Lower lobe of right lung (tissue), 2 donors: Measurements from ENCODE around the gene TSPAN5. TPM values are rescaled to one million over a fixed set of nuclear protein-coding genes. Genes with fewer than 3 reads are reported as not detected.

Experiments
- ATAC-seq, 2 donors: fragments of 200-7000 bp; cut with Tn5 transposase; one replicate each; pipeline ENCODE4 v1.9.1; 2020 to 2022; ENCODE audit warnings: mild to moderate bottlenecking in 2 of 2, moderate library complexity in 2 of 2
- DNase-seq: peaks from one replicate; pipeline ENCODE4 v3.0.0-alpha.2; 2020
- H3K27ac ChIP-seq: fragments of 200-600 bp; one replicate; pipeline ENCODE4 v1.8.0; 2022
- H3K27me3 ChIP-seq: fragments of 200-600 bp; one replicate; pipeline ENCODE4 v1.8.0; 2022; ENCODE audit warnings: low read depth
- H3K36me3 ChIP-seq: fragments of 200-600 bp; one replicate; pipeline ENCODE4 v1.8.0; 2022; ENCODE audit warnings: mild to moderate bottlenecking
- H3K4me1 ChIP-seq: fragments of 200-600 bp; one replicate; pipeline ENCODE4 v1.8.0; 2022
- H3K4me3 ChIP-seq: fragments of 200-600 bp; one replicate; pipeline ENCODE4 v1.8.0; 2022; ENCODE audit warnings: mild to moderate bottlenecking
- H3K9me3 ChIP-seq: fragments of 200-600 bp; one replicate; pipeline ENCODE4 v1.8.0; 2022
- intact Hi-C: fragments of 100-400 bp; cut with DNase I; formaldehyde crosslinking; loops from one replicate; pipeline ENCODE4 v1.11.0; 2022
- total RNA-seq: library from RNA; stranded (reverse); fragmentation: NEBNext Ultra II Directional; extraction: Animal tissue kit (Norgen Biotek cat#: 25700); gene quantifications from one replicate; pipeline ENCODE4 v1.2.1, GENCODE V29; 2021
- TF ChIP-seq, protein P1 (sequence below): fragments of 200-600 bp; IDR thresholded peaks from one replicate; pipeline ENCODE4 v1.8.0; 2022; ENCODE audit warnings: antibody characterized with exemption, mild to moderate bottlenecking
- donor health status: DM: no; HTN: yes; CAD: no; lungs with severe emphysema.

TSPAN5 gene
- total RNA-seq, 1 donor from 2014 or later = 5.7 TPM

DNA sequence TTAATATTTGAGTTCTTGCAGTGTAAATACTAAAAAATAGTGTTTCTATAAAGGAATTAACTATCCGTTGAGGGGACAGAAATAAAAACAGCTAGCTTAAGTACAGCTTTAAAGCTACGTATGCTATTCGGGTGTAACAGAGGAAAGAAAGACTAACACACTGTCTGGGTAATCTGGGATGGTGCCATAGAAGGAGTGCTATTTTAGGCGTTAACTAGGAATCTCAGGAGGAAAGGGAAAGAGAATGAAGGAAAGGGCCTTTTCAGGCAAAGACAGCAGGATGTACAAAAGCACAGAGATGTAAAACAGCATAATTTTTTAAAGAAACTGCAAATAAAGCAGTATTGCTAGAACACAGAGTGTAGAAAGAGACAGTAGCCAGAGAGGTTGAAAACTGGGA, 235.4 kb downstream of the TSPAN5 start:
- no peak overlapping the region for H3K27ac ChIP-seq
- H3K4me3 ChIP-seq = no peak overlapping the region
- ATAC-seq (no peak), DNase-seq (no peak)
- H3K27me3 ChIP-seq = no peaks in the 10 kb centered on the region
- H3K9me3 ChIP-seq = no peaks in the 10 kb centered on the region
- intact Hi-C loops = no loop called here
- peaks cover 33% of the 10 kb centered on the region for H3K36me3 ChIP-seq
- no peaks in the 10 kb centered on the region for H3K4me1 ChIP-seq
- TF ChIP-seq, protein P1, sequence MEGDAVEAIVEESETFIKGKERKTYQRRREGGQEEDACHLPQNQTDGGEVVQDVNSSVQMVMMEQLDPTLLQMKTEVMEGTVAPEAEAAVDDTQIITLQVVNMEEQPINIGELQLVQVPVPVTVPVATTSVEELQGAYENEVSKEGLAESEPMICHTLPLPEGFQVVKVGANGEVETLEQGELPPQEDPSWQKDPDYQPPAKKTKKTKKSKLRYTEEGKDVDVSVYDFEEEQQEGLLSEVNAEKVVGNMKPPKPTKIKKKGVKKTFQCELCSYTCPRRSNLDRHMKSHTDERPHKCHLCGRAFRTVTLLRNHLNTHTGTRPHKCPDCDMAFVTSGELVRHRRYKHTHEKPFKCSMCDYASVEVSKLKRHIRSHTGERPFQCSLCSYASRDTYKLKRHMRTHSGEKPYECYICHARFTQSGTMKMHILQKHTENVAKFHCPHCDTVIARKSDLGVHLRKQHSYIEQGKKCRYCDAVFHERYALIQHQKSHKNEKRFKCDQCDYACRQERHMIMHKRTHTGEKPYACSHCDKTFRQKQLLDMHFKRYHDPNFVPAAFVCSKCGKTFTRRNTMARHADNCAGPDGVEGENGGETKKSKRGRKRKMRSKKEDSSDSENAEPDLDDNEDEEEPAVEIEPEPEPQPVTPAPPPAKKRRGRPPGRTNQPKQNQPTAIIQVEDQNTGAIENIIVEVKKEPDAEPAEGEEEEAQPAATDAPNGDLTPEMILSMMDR = no peak

DNA sequence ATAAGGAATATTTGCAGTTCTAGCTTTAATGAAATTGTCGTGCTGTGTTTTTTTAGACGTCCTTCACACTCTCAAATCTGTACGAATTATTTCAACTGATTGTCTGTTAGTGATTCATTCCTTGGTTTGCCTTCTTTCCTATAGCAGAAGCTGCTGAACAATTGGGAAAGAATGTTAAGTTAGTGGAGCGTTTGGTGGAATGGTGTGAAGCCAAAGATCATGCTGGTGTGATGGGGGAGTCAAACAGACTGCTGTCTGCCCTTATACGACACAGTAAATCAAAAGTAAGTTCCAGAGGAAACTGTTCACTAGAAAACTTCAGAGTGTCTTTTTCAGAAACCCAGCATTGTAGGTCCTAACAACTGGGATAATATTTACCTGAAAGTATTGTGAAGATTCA, 237.3 kb downstream of the TSPAN5 start:
- Histone ChIP-seq H3K4me3 (no peak overlapping the region), H3K9me3 (no peaks in the 10 kb centered on the region), H3K27me3 (no peaks in the 10 kb centered on the region), H3K4me1 (no peaks in the 10 kb centered on the region), H3K27ac (no peak overlapping the region), H3K36me3 (peaks cover 48% of the 10 kb centered on the region)
- intact Hi-C loops = no loop called here
- no peak for DNase-seq
- no peak for ATAC-seq
- TF ChIP-seq, protein P1 = no peak
